DMS53 (cell line): ENCODE data around the gene COL5A1.

Experiments used
- DNase-seq: peaks from one replicate; lab custom pipeline; 2025; lab: John Stamatoyannopoulos, UW

The COL5A1 gene

DNA sequence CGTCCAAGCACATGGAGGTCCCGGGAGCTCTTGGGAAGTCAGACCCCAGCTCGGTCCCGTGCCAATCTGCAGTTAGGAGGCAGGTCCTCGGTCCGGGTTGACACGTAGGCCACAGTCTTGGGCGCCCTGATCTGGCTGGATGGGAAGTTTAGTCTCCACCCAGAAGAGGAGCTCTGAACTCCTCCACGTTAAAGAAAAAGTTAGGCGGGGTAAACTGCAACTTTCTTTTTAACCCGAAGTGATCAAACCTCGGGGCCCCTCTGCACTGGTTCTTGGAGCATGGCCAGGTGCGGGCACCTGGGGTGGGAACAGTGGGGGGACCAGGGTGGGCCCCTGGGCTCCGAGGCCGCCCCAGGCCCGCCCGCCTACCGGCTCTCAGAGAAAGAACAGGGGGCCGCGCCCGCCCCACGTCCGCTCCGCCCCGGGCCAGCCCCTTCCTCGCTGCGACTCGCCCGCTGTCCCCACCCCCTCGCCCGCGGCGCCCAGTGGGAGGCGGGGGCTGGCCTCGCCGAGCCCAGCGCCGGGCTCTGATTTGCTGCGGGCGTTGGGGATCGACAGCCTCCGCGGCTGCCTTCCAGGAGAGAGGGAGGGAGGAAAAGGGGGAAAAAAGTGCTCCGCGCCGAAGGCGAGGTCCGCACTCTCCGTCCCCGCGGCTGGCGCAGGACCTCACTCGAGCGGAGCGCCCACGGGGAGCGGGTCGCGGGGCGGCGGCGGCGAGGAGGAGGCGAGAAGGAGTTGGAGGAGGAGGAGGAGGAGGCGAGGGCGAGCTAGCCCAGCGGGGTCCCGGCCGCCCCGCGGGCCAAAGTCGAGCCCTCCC lies at the start of gene COL5A1:
TSS of gene COL5A1 (plus strand) at position 631 of the 817 bp plus-strand sequence. CDS start 385 bp downstream, outside the sequence.
- no peak for DNase-seq

DNA sequence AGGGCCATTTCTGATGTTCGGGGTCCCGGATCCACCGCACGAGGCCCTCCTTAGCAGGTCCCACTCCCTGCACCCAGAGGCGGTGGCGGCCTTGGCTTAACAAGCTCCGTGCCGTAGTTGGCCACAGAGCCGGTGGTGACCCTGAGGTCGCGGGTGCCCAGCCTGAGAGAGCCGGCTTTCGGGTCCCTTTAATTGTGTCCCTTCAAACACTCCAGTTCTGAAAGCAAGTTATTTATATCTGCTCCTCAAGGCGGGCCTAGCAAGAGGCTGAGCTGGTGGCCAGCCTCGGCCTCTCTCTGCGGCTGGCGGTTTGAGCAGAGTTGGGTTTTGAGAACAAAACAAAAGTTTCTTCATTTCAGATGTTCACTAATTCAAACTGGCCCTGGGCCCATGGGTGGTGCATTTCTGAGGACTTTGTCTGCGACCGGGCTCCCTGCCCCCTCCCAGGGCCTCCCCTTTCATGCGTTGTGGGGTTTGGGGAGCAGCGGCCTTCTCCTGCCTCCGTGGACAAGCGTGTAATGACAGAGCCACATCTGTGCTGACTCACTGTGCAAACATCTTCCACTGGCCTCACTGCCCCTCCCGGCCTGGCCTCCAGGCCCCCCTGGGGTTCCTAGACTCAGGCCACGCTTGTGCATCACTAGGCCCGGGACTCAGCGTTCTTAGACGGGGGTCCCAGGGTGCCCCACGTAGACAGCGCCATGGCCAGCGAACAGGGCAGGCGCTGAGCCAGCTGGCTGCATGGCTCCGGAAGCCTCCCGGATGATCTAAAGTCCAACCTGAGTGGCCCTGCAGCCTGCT lies 49.4 kb upstream of the COL5A1 start:
- no peak for DNase-seq

- DNase-seq, result no peak
Observed at GRCh38 chr9:134592819-134593200, 48.8 kb upstream of the COL5A1 start.

DNA sequence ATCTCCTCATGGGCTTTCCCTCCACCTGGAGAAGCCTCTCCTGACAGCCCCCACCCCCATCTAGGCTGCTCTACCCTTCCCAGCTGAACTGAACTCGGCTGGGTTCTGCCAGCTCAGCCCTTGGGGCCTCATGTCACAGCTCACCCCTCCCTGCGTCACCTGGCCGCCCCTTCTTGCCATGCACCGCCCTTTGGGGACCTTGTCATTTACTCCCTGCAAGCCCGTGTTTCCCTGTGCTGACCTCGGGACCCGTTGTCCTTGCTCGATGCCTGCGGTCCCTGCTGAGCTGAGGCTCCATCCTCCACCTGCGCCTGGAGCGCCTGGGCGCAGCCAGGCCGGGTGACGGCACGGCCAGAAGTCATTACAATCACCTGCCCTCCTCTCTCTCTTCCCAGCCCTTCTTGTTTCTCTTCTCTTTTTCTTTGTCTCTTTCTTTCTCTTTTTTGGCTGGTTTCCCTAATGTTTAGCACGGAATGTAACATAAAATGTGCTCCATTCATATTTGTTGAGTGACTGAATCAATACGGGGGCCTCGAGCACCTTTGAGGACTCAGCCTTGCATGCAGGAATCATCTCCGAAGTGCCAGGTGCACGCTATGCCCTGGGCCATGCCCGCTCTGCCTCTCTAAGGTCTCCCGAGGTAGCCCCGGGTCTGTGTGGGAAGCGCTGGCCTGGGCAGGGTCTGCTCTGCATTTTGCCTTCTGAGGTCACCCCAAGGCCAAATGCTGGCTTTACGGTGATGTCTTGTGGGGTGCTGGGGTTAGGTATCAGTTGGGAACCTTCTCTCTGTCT lies 48.1 kb upstream of the COL5A1 start:
- DNase-seq, result no peak

GRCh38 chr9:134594078-134594941 lies 47.3 kb upstream of the COL5A1 start:
- DNase-seq, result no peak

- no peak for DNase-seq
Observed at GRCh38 chr9:134595014-134595413, 46.6 kb upstream of the COL5A1 start.

DNA sequence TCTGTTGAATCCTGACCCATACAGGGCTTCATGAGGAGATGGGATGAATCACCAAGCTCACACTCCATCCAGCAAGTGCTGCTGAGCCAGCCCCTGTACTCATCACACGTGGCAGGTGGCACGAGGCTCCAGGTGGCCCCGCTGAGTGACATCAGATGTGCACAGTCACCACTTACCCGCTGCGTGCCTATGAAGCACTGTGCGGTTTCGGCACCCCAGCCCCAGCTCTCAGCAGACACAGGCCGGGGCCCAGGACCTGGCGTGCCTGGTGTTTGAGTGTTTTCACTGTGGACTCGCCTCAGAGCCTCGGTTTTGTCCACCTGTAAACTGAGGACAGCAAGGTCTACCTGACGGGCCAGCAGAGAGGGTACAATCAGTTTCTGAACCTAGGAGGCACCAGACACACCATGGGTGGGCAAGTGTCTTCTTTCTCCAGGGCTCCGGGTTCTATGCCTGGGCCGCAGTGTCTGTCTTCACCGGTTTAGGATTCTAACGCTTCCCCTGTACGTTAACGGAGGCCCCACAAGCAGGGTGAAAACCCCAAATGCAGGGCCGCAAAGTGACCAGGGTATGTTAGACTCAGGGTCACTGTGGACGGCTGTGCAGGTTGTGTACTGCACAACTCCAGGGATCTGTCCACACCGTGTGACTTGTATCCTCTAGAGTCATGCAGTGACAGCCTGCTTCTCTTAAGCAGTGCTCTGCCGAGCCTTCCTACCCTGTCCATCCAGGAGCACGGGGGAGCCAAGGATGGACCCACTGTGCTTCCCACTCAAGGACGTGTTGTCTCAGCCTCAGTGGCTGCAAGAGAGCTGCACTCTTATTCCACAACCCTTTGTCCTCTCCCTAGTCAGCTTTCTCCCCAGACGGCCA lies 44.3 kb upstream of the COL5A1 start:
- DNase-seq, result peak; percentile 30

DNA sequence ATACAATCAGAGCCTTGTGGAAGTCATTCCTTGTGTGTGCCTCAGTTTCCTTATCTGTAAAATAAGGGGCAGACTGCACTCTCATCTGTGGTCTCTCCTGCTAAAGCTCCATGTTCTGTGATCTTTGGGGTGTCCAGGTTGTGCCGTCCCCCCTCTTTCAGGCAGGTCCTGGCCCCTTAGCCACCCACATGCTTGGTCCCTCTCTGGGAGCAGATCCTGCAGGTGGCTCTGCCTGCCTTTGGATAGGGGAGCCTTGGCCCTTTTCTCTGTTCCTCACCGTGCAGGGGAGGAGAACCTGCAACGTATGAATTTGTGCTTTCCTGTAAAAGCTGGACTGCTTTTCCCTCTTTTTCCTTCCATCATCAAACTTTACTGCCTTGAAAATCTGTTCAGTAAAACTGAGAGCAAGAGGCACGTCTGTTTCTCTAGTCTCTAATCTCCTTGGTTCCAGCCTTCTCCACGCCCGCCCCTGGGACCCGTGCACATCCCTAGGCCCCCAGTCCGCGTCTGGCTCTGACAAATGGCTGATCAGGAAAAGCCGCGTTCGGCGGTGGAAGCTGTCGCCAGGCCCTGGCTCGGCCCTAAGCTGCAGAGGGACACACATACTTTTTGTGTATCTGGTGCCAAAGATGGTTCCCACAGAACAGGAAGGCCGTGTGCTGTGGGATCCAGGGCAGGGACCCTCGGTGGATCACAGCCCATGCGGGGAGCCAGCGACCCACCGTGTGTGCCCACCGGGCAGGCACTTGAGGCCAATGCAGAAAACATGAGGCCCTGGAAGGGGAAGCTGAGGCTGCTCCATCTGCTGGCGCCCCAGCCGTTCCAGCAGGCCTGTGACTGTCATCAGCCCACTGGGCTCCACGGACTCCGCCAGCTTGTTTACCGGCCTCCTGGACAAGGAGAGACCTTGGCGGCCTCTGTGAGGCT lies 43.4 kb upstream of the COL5A1 start:
- peak; percentile 17 for DNase-seq

DNA sequence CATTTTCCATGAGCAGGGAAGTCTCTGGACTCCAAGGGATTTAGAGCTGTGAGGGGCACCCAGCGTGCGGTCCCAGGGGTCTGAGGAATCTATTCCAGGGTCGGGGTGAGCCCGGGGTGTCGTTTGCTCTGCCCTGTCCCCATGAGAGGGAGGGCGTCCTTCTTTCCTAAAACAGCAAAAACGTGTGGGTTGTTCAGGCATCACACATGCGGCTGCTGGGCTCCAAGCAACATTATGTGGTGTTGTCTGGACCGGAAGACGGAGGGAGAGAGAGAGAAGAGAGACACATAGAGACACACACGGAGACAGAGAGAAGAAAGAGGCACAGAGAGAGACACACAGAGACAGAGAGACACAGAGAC lies 42.7 kb upstream of the COL5A1 start:
- DNase-seq, result no peak

- DNase-seq, result no peak
Observed at GRCh38 chr9:134600371-134600770, 41.2 kb upstream of the COL5A1 start.

DNA sequence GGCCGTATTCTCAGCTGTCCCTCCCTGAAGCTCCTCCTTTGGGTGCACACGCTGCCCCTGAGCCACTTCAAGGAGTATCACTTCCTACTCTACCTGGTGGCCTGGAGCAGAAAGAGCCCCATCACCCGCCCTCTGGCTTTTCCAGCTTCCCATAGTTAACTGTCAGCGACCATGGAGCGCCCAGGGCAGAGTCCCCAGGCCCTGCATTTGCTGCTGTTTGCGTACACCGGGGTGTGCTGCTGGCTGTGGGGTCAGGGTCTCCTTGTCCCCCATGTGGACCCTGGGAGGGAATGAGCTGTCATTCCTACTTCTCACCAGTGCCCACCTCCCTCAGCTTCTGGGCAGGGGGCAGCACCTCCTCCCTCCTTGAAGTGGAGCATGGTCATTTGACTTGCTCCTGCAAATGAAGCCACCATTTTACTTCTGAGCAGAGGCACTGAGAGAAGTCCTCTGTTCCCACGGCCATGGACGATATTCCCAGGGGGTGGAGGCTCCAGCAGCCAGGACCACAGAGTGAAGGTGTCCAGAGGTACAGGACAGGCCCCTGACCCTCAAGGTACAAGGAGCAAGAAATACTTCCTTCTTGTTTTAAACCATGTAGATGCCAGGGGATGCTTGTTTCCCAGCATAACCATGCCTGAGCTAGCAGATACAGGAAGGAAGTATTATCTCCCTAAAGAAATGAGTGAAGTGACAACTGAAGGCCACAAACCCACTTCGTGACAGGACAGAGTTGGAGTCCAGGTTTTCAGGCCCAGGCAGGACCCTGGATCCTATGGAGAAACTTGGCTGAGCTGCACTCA lies 40.6 kb upstream of the COL5A1 start:
- no peak for DNase-seq

DNA sequence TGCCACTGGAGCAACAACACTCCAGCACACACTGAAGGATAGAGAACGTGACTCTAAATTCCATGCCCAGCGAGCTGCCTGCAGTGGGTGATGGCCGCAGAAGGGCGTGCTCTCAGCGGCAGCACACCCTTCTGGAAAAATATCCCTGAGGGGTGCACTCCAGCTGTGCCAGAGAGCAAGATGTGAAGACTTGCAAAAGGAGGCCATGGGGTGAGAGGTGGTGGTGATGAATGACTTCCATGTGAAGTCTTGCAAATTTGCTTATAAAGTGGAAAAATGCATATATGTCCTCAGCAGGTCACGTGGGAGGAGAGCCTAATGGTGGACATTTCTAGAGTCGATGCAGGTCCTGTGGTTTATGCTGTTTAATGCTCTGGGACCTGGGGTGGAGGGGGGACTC lies 39.8 kb upstream of the COL5A1 start:
- DNase-seq, result no peak

- no peak for DNase-seq
Observed at GRCh38 chr9:134602547-134603362, 38.8 kb upstream of the COL5A1 start.

DNA sequence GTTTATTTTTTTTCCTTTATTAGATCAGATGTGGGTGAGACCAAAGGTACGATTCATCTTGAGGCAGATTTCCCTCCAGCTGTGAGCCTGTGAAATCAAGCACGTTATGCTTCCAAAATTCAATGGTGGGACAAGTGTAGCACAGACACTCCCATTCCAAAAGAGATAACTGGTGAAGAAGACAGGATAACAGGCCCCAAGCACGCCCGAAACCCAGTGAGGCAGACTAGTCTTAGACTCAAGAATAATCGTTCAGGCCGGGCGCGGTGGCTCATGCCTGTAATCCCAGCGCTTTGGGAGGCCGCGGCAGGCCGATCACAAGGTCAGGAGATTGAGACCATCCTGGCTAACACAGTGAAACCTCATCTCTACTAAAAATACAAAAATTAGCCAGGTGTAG lies 36.8 kb upstream of the COL5A1 start:
- no peak for DNase-seq

- no peak for DNase-seq
Observed at GRCh38 chr9:134605351-134605965, 36.1 kb upstream of the COL5A1 start.

DNA sequence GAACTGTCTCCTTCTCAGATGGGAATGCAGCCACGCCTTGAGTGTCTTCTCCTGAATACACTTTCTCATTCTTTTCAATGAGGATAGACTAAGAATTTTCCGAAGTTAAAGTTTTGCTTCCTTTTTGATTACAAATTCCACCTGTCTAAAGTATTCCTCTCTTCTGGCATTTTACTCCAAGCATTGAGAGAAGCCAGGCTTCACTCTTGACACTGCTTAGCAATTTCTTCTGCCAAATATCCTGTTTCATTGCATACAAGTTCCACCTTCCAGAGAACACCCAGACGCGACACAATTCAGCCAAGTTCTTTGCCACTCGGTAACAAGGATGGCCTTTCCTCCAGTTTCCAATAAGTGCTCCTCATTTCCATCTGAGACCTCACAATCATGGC lies 35.6 kb upstream of the COL5A1 start:
- DNase-seq, result no peak
